ENCODE data around the gene MUC5B. TPM values are rescaled to one million over a fixed set of nuclear protein-coding genes. Genes with fewer than 3 reads are reported as not detected.
"Not testable (repeated sequence)": the region's sequence is repeated elsewhere in the genome, so short reads cannot be mapped to it uniquely, and the experiment has no call there.

The MUC5B gene
- 0.21 and 0.35 TPM in 2 replicates for total RNA-seq (2014; rRNA removed; shearing (Covaris generic))
- 0.04 and 0.06 TPM in 2 replicates for polyA plus RNA-seq (2015; cell fraction: cytosol; rRNA removed)
- polyA plus RNA-seq (2015; cell fraction: nucleus; rRNA removed): 1.3 and 2.0 TPM in 2 replicates

- DNase-seq (ENCODE audit: low read depth, low spot score): no peak
- in situ Hi-C loops (cut with HindIII; ENCODE audit: low pct_unique_long_range_greater_than_20kb, low sequenced_read_pairs): no loop called here
Measured at GRCh38 chr11:1222491-1223345, at the start of gene MUC5B. Gene MUC5B (plus strand): TSS chr11:1223066. CDS start chr11:1223124, 58 bp downstream.

- DNase-seq (ENCODE audit: low read depth, low spot score); in situ Hi-C loops (cut with HindIII; ENCODE audit: low pct_unique_long_range_greater_than_20kb, low sequenced_read_pairs): not testable (repeated sequence)
Measured at GRCh38 chr11:1173396-1173795, 49.5 kb upstream of the MUC5B start.

- in situ Hi-C loops (cut with HindIII; ENCODE audit: low pct_unique_long_range_greater_than_20kb, low sequenced_read_pairs): no loop called here
- DNase-seq (ENCODE audit: low read depth, low spot score): no peak
Measured at GRCh38 chr11:1174441-1175370, 48.2 kb upstream of the MUC5B start.

- no peak for DNase-seq (ENCODE audit: low read depth, low spot score)
- in situ Hi-C loops (cut with HindIII; ENCODE audit: low pct_unique_long_range_greater_than_20kb, low sequenced_read_pairs): no loop called here
Measured at GRCh38 chr11:1175461-1176223, 47.2 kb upstream of the MUC5B start.

- DNase-seq (ENCODE audit: low read depth, low spot score): no peak
- in situ Hi-C loops (cut with HindIII; ENCODE audit: low pct_unique_long_range_greater_than_20kb, low sequenced_read_pairs): no loop called here
Measured at GRCh38 chr11:1176224-1177019, 46.4 kb upstream of the MUC5B start.

- in situ Hi-C loops (cut with HindIII; ENCODE audit: low pct_unique_long_range_greater_than_20kb, low sequenced_read_pairs): no loop called here
- no peak for DNase-seq (ENCODE audit: low read depth, low spot score)
Measured at GRCh38 chr11:1177020-1177770, 45.7 kb upstream of the MUC5B start.

GRCh38 chr11:1177771-1178090 is 45.1 kb upstream of the MUC5B start:
- in situ Hi-C loops (cut with HindIII; ENCODE audit: low pct_unique_long_range_greater_than_20kb, low sequenced_read_pairs): no loop called here
- no peak for DNase-seq (ENCODE audit: low read depth, low spot score)

- in situ Hi-C loops (cut with HindIII; ENCODE audit: low pct_unique_long_range_greater_than_20kb, low sequenced_read_pairs): no loop called here
Measured at GRCh38 chr11:1178201-1178885, 44.5 kb upstream of the MUC5B start.

GRCh38 chr11:1178906-1179305 is 44.0 kb upstream of the MUC5B start:
- no peak for DNase-seq (ENCODE audit: low read depth, low spot score)
- in situ Hi-C loops (cut with HindIII; ENCODE audit: low pct_unique_long_range_greater_than_20kb, low sequenced_read_pairs): no loop called here

More at GRCh38 chr11:1178201-1178885, 44.5 kb upstream of the MUC5B start:
- no peak for DNase-seq (ENCODE audit: low read depth, low spot score)

GRCh38 chr11:1179641-1180040 is 43.2 kb upstream of the MUC5B start:
- in situ Hi-C loops (cut with HindIII; ENCODE audit: low pct_unique_long_range_greater_than_20kb, low sequenced_read_pairs): no loop called here
- DNase-seq (ENCODE audit: low read depth, low spot score): no peak

GRCh38 chr11:1180171-1180570 is 42.7 kb upstream of the MUC5B start:
- DNase-seq (ENCODE audit: low read depth, low spot score): no peak
- in situ Hi-C loops (cut with HindIII; ENCODE audit: low pct_unique_long_range_greater_than_20kb, low sequenced_read_pairs): no loop called here

- no peak for DNase-seq (ENCODE audit: low read depth, low spot score)
- in situ Hi-C loops (cut with HindIII; ENCODE audit: low pct_unique_long_range_greater_than_20kb, low sequenced_read_pairs): no loop called here
Measured at GRCh38 chr11:1180947-1181391, 41.9 kb upstream of the MUC5B start.

- in situ Hi-C loops (cut with HindIII; ENCODE audit: low pct_unique_long_range_greater_than_20kb, low sequenced_read_pairs): no loop called here
Measured at GRCh38 chr11:1181420-1181819, 41.4 kb upstream of the MUC5B start.

GRCh38 chr11:1181853-1182535 is 40.9 kb upstream of the MUC5B start:
- no peak for DNase-seq (ENCODE audit: low read depth, low spot score)
- in situ Hi-C loops (cut with HindIII; ENCODE audit: low pct_unique_long_range_greater_than_20kb, low sequenced_read_pairs): no loop called here

More at GRCh38 chr11:1181420-1181819, 41.4 kb upstream of the MUC5B start:
- no peak for DNase-seq (ENCODE audit: low read depth, low spot score)

- in situ Hi-C loops (cut with HindIII; ENCODE audit: low pct_unique_long_range_greater_than_20kb, low sequenced_read_pairs); DNase-seq (ENCODE audit: low read depth, low spot score): not testable (repeated sequence)
Measured at GRCh38 chr11:1184139-1184538, 38.7 kb upstream of the MUC5B start.

All from SK-MEL-5 (cell line).